IMR-90 (cell line): ENCODE results near the gene SAMHD1. TPM values are rescaled to one million over a fixed set of nuclear protein-coding genes. Genes with fewer than 3 reads are reported as not detected.

Source experiments
- ATAC-seq: fragments of 200-7000 bp; cut with Tn5 transposase; 2 replicates; pipeline ENCODE4 v1.9.1; 2020; ENCODE audit warnings: low read depth, mild to moderate bottlenecking, moderate library complexity
- BruUV-seq: library from RNA; stranded (reverse); fragments of 400-500 nt; replicated peaks from 2 replicates; lab custom pipeline; 2021; lab: Mats Ljungman, UMichigan
- CTCF ChIA-PET: fragments of 300-600 bp; formaldehyde crosslinking; extraction: SDS; loops from one replicate; lab custom pipeline; 2021; ENCODE audit warnings: antibody characterized with exemption; lab: Yijun Ruan, JAX
- POLR2A ChIA-PET: fragments of 300-600 bp; sonication (Branson Sonifier 250); formaldehyde crosslinking; loops from one replicate; lab custom pipeline; 2022; ENCODE audit warnings: antibody characterized with exemption; ENCODE audit not compliant: unreplicated experiment; lab: Charles Lee
- DNase-seq: peaks from one replicate; pipeline ENCODE4 v3.0.0; 2013
- H2AFZ ChIP-seq: replicated peaks from 2 replicates; pipeline ENCODE3; 2013; ENCODE audit warnings: low read length, mild to moderate bottlenecking; ENCODE audit not compliant: poor library complexity
- H2AK5ac ChIP-seq: 2 replicates; pipeline ENCODE4 v1.6.1; 2013; ENCODE audit warnings: low read depth, low read length, inconsistent platforms
- H2AK9ac ChIP-seq: replicated peaks from 2 replicates; pipeline ENCODE3; 2013; ENCODE audit warnings: mild to moderate bottlenecking, low read depth, low read length, moderate library complexity; ENCODE audit not compliant: poor library complexity
- H2BK120ac ChIP-seq: 2 replicates; pipeline ENCODE4 v1.6.1; 2013; ENCODE audit warnings: low read depth, low read length, inconsistent platforms
- H2BK15ac ChIP-seq: 3 replicates; pipeline ENCODE4 v1.6.1; 2013; ENCODE audit warnings: low read depth, low read length, inconsistent platforms
- H2BK20ac ChIP-seq: 2 replicates; pipeline ENCODE4 v1.6.1; 2013; ENCODE audit warnings: low read depth, mild to moderate bottlenecking, inconsistent platforms, low read length, moderate library complexity
- H2BK5ac ChIP-seq: 2 replicates; pipeline ENCODE4 v1.6.1; 2013; ENCODE audit warnings: mild to moderate bottlenecking, low read depth, low read length, inconsistent platforms; ENCODE audit not compliant: poor library complexity, severe bottlenecking
- H3K14ac ChIP-seq: replicated peaks from 2 replicates; pipeline ENCODE4 v1.6.1; 2013; ENCODE audit warnings: low read depth, low read length, inconsistent platforms
- H3K18ac ChIP-seq: 2 replicates; pipeline ENCODE4 v1.6.1; 2013; ENCODE audit warnings: low read depth, low read length, control low read depth
- H3K23ac ChIP-seq: 2 replicates; pipeline ENCODE4 v1.6.1; 2013; ENCODE audit warnings: low read depth, low read length, inconsistent platforms
- H3K27ac ChIP-seq: 2 replicates; pipeline ENCODE4 v1.5.1; 2013; ENCODE audit warnings: mild to moderate bottlenecking, control low read depth, low read length; ENCODE audit not compliant: insufficient read depth
- H3K27me3 ChIP-seq: 2 replicates; pipeline ENCODE4 v1.6.1; 2013; ENCODE audit warnings: low read length; ENCODE audit not compliant: control insufficient read depth, insufficient read depth
- H3K36me3 ChIP-seq: 2 replicates; pipeline ENCODE4 v1.6.1; 2013; ENCODE audit warnings: low read length, mixed read lengths; ENCODE audit not compliant: control insufficient read depth, insufficient read depth
- H3K4ac ChIP-seq: 2 replicates; pipeline ENCODE4 v1.6.1; 2013; ENCODE audit warnings: low read depth, low read length, inconsistent platforms
- H3K4me1 ChIP-seq: 2 replicates; pipeline ENCODE4 v1.6.1; 2013; ENCODE audit warnings: low read length, mixed read lengths; ENCODE audit not compliant: control insufficient read depth, insufficient read depth
- H3K4me2 ChIP-seq: 2 replicates; pipeline ENCODE4 v1.6.1; 2013; ENCODE audit warnings: low read depth, mild to moderate bottlenecking, control low read depth, low read length, moderate library complexity
- H3K4me3 ChIP-seq: 2 replicates; pipeline ENCODE4 v1.5.1; 2013; ENCODE audit warnings: low read depth, mild to moderate bottlenecking, control low read depth, low read length, moderate library complexity; ENCODE audit not compliant: insufficient read depth
- H3K56ac ChIP-seq: 2 replicates; pipeline ENCODE4 v1.6.1; 2013; ENCODE audit warnings: low read length, inconsistent platforms; ENCODE audit not compliant: insufficient read depth; ENCODE audit errors: extremely low read depth
- H3K79me1 ChIP-seq, 2 experiments: 2 replicates each; pipeline ENCODE4 v1.6.1; 2013; ENCODE audit warnings: low read length in 2 of 2, inconsistent platforms in 1 of 2, low read depth in 1 of 2
- H3K9ac ChIP-seq: 2 replicates; pipeline ENCODE4 v1.6.1; 2013; ENCODE audit warnings: low read depth, low read length, control low read depth
- H3K9me1 ChIP-seq: 2 replicates; pipeline ENCODE4 v1.6.1; 2013; ENCODE audit warnings: low read length, inconsistent platforms; ENCODE audit not compliant: insufficient read depth
- H3K9me3 ChIP-seq: 2 replicates; pipeline ENCODE4 v1.6.1; 2013; ENCODE audit warnings: low read length; ENCODE audit not compliant: control insufficient read depth, insufficient read depth
- H4K20me1 ChIP-seq: 2 replicates; pipeline ENCODE4 v1.6.1; 2013; ENCODE audit warnings: low read length, inconsistent platforms; ENCODE audit not compliant: insufficient read depth
- H4K5ac ChIP-seq: 2 replicates; pipeline ENCODE4 v1.6.1; 2013; ENCODE audit warnings: mild to moderate bottlenecking, low read depth, low read length, control low read depth
- H4K8ac ChIP-seq, 2 experiments: 2 replicates each; pipeline ENCODE4 v1.6.1; 2013; ENCODE audit warnings: low read depth in 2 of 2, low read length in 2 of 2, control low read depth in 1 of 2, inconsistent platforms in 1 of 2
- H4K91ac ChIP-seq: 2 replicates; pipeline ENCODE4 v1.6.1; 2013; ENCODE audit warnings: low read depth, low read length, inconsistent platforms; ENCODE audit not compliant: insufficient read depth
- CEBPB ChIP-seq: IDR thresholded peaks from 2 replicates; pipeline ENCODE4 v1.6.1; 2012; ENCODE audit warnings: low read depth, low read length, improper control_type of control experiment
- CTCF ChIP-seq: conservative IDR thresholded peaks from 2 replicates; pipeline ENCODE4 v1.5.1; 2012; ENCODE audit warnings: mild to moderate bottlenecking, low read depth, low read length, improper control_type of control experiment
- MAZ ChIP-seq: IDR thresholded peaks from 2 replicates; pipeline ENCODE4 v1.6.1; 2012; ENCODE audit warnings: low read depth, mild to moderate bottlenecking, low read length, improper control_type of control experiment, moderate library complexity, borderline replicate concordance
- MXI1 ChIP-seq: IDR thresholded peaks from 2 replicates; pipeline ENCODE4 v1.6.1; 2012; ENCODE audit warnings: low read depth, mild to moderate bottlenecking, low read length, moderate library complexity, borderline replicate concordance
- WGBS, 2 experiments: methylation state at CpG; one replicate each; pipeline versions ENCODE4 v1.1.5 to v1.1.7; 2013; ENCODE audit warnings: missing lambda C conversion rate in 2 of 2; ENCODE audit not compliant: insufficient read length in 1 of 2; ENCODE audit errors: extremely low coverage in 2 of 2; 5-methylcytosine and 5-hydroxymethylcytosine counted together
- dilution Hi-C: fragments of 300-500 bp; cut with HindIII; formaldehyde crosslinking; loops from one replicate; pipeline ENCODE4 v1.14.3; 2018; ENCODE audit warnings: low sequenced_read_pairs; ENCODE audit not compliant: unreplicated experiment
- in situ Hi-C: fragments of 300-500 bp; cut with MboI; formaldehyde crosslinking; loops from 3 replicates; pipeline ENCODE4 v1.14.3; 2019; ENCODE audit warnings: low sequenced_read_pairs, inconsistent platforms, mixed read lengths
- intact Hi-C: fragments of 100-400 bp; cut with micrococcal nuclease; formaldehyde crosslinking; loops from 2 replicates; pipeline ENCODE4 v1.10.0; 2022
- polyA plus RNA-seq, 3 experiments: library from polyadenylated mRNA; depleted of rRNA; stranded (reverse); fragments of >200 nt; gene quantifications; 2 replicates each; pipeline ENCODE4 v1.2.3, GENCODE V29; 2012; ENCODE audit warnings: low replicate concordance in 1 of 3
- total RNA-seq: library from RNA; depleted of rRNA; stranded (reverse); fragments of >200 nt; gene quantifications from 2 replicates; pipeline ENCODE4 v1.2.3, GENCODE V29; 2012

SAMHD1 gene
- total and polyA plus RNA-seq, 2 of the 4 experiments (the other 2 are of a cell fraction), result 6.3 to 14.9 TPM

- H2BK120ac ChIP-seq, result peak overlapping the region; percentile 36; the same call in 1 of the 2 replicates
- H2BK20ac ChIP-seq, result no peak overlapping the region
- no TSS peak for BruUV-seq
- TF ChIP-seq MAZ (0 out of 2 replicates have a peak, but pooled peaks have one; percentile 1), CEBPB (no peak), MXI1 (no peak), CTCF (no peak)
- H3K9me3 ChIP-seq, result no peaks in the 10 kb centered on the region
- in situ Hi-C loops, result no loop called here
- H3K4me2 ChIP-seq, result peak overlapping the region; percentile 63
- H3K4ac ChIP-seq, result peak overlapping the region; percentile 64
- H4K8ac ChIP-seq, result peak overlapping the region; percentile 64 to 86
- peak overlapping the region; percentile 77 for H3K14ac ChIP-seq
- peaks cover 3 to 14% of the 10 kb centered on the region in 2 experiments; a peak in 2 of 4 replicates for H3K79me1 ChIP-seq
- no peak overlapping the region for H2BK5ac ChIP-seq
- no CpG with 5 or more reads among the region's 11 CpGs for WGBS, 2 experiments
- CTCF ChIA-PET, result no interaction called here
- peak overlapping the region; percentile 50 for H3K4me3 ChIP-seq
- no peak overlapping the region; the same call in 1 of the 2 replicates for H3K56ac ChIP-seq
- POLR2A ChIA-PET, result no interaction called here
- no peak overlapping the region for H3K18ac ChIP-seq
- H3K27me3 ChIP-seq, result no peaks in the 10 kb centered on the region
- H4K5ac ChIP-seq, result peak overlapping the region; percentile 65
- no peaks in the 10 kb centered on the region for H3K36me3 ChIP-seq
- DNase-seq, result no peak
- peak overlapping the region; percentile 55 for H2AK9ac ChIP-seq
- dilution Hi-C loops, result no loop called here
- peak overlapping the region; percentile 16; the same call in 1 of the 3 replicates for H2BK15ac ChIP-seq
- peak overlapping the region; percentile 44; the same call in 1 of the 2 replicates for H3K9ac ChIP-seq
- peak overlapping the region; percentile 100 for H2AFZ ChIP-seq
- H4K20me1 ChIP-seq, result no peaks in the 10 kb centered on the region
- H4K91ac ChIP-seq, result peak overlapping the region; percentile 39
- ATAC-seq, result no peak
- H3K4me1 ChIP-seq, result no peaks in the 10 kb centered on the region
- H2AK5ac ChIP-seq, result no peak overlapping the region
- H3K23ac ChIP-seq, result peak overlapping the region; percentile 31; the same call in 1 of the 2 replicates
- H3K9me1 ChIP-seq, result peaks cover 6% of the 10 kb centered on the region; the same call in 1 of the 2 replicates
- peak overlapping the region; percentile 17 for H3K27ac ChIP-seq
- intact Hi-C loops, result no loop called here
Measured at GRCh38 chr20:36951979-36952738, 651 bp upstream of the SAMHD1 start.
